ENCODE results near the gene RPS19BP1. TPM values are rescaled to one million over a fixed set of nuclear protein-coding genes. Genes with fewer than 3 reads are reported as not detected.

RPS19BP1 gene
- polyA plus RNA-seq, 3 donors from 2014 or later = 139 to 239 (median 180) TPM

- no peak overlapping the region for H3K27ac Mint-ChIP-seq
- no peak overlapping the region for H3K4me3 Mint-ChIP-seq
- H3K36me3 Mint-ChIP-seq = no peaks in the 10 kb centered on the region
- H3K4me1 Mint-ChIP-seq = no peaks in the 10 kb centered on the region
- peaks cover 0 to 4% (median 2%) of the 10 kb centered on the region in 3 donors for H3K27me3 Mint-ChIP-seq (ENCODE audit: low read depth in 3 of 3)
- DNase-seq = no peak
- no peaks in the 10 kb centered on the region for H3K9me3 Mint-ChIP-seq
These were observed 51.5 kb downstream of the RPS19BP1 start for GRCh38 chr22:39481054-39481453.

- DNase-seq = no peak
- Mint-ChIP-seq H3K9me3 (no peaks in the 10 kb centered on the region), H3K36me3 (no peaks in the 10 kb centered on the region), H3K27me3 (ENCODE audit: low read depth in 3 of 3) (peaks cover 0 to 4% (median 2%) of the 10 kb centered on the region in 3 donors), H3K27ac (no peak overlapping the region), H3K4me1 (no peaks in the 10 kb centered on the region), H3K4me3 (no peak overlapping the region)
These were observed 52.0 kb downstream of the RPS19BP1 start for GRCh38 chr22:39480557-39480956.

GRCh38 chr22:39479254-39479653 lies 53.3 kb downstream of the RPS19BP1 start:
- no peaks in the 10 kb centered on the region for H3K9me3 Mint-ChIP-seq
- DNase-seq = no peak
- H3K27ac Mint-ChIP-seq = no peak overlapping the region
- no peak overlapping the region for H3K4me3 Mint-ChIP-seq
- peaks cover 0 to 1% (median 0%) of the 10 kb centered on the region in 3 donors for H3K27me3 Mint-ChIP-seq (ENCODE audit: low read depth in 3 of 3)
- H3K4me1 Mint-ChIP-seq = no peaks in the 10 kb centered on the region
- H3K36me3 Mint-ChIP-seq = no peaks in the 10 kb centered on the region

Other genes starting within 250 kb of the RPS19BP1 start
- 1,000 to 10,000 TPM; 1,935 to 2,618 (median 1,953) TPM for gene RPL3, start 213.1 kb downstream of the RPS19BP1 start, polyA plus RNA-seq
- gene SYNGR1, start 182.8 kb downstream of the RPS19BP1 start, polyA plus RNA-seq = 10 to 100 TPM; 24.5 to 49.5 (median 27.0) TPM
- 1 to 10 TPM in 2 of 3 donors, under 1 TPM in 1; 0.89 to 3.5 (median 2.0) TPM for gene TAB1, start 133.0 kb downstream of the RPS19BP1 start, polyA plus RNA-seq
- not detected for gene MGAT3, start 75.7 kb downstream of the RPS19BP1 start, polyA plus RNA-seq
- 10 to 100 TPM; 13.8 to 30.5 (median 18.4) TPM for gene MIEF1, start 30.5 kb downstream of the RPS19BP1 start, polyA plus RNA-seq
- gene ATF4, start 12.2 kb downstream of the RPS19BP1 start, polyA plus RNA-seq = 100 to 1,000 TPM in 1 of 3 donors, 10 to 100 TPM in 2; 48.9 to 113 (median 69.4) TPM
- not detected for gene CACNA1I, start 38.0 kb upstream of the RPS19BP1 start, polyA plus RNA-seq

Measured in immature natural killer cell (primary cell).